SK-N-SH (cell line): ENCODE results near the gene GLOD4.

Experiments
- CTCF ChIP-seq: fragments of 200-600 bp; sonication (generic); IDR thresholded peaks from 2 replicates; pipeline ENCODE4 v1.6.1; 2017; ENCODE audit warnings: antibody characterized with exemption, mild to moderate bottlenecking, moderate library complexity
- EP300 ChIP-seq, 2 experiments: IDR thresholded peaks; 2 replicates each; pipeline versions ENCODE4 v1.4.0 to v1.6.1; 2012; ENCODE audit warnings: borderline replicate concordance in 1 of 2, low read depth in 1 of 2, low read length in 1 of 2
- EZH2phosphoT487 ChIP-seq: fragments of 200-600 bp; sonication (generic); IDR thresholded peaks from 2 replicates; pipeline ENCODE4 v1.6.1; 2017; ENCODE audit warnings: low read depth, mixed run types, mild to moderate bottlenecking, antibody characterized with exemption, moderate library complexity, borderline replicate concordance
- FOSL2 ChIP-seq: IDR thresholded peaks from 2 replicates; pipeline ENCODE4 v1.4.0; 2012; ENCODE audit warnings: low read depth, mild to moderate bottlenecking, moderate library complexity, borderline replicate concordance
- POLR2AphosphoS5 ChIP-seq: IDR thresholded peaks from 2 replicates; pipeline ENCODE4 v1.6.1; 2012; ENCODE audit warnings: low read depth, low read length
- RAD21 ChIP-seq: IDR thresholded peaks from 2 replicates; pipeline ENCODE4 v1.6.1; 2012; ENCODE audit warnings: mild to moderate bottlenecking, low read length
- TEAD4 ChIP-seq: IDR thresholded peaks from 2 replicates; pipeline ENCODE4 v1.4.0; 2012; ENCODE audit warnings: mild to moderate bottlenecking, borderline replicate concordance; ENCODE audit not compliant: insufficient read depth

GRCh38 chr17:804541-805435 is 22.7 kb upstream of the GLOD4 start:
- TF ChIP-seq CTCF (no peak), EP300 (IDR thresholded peaks at IDR 0.05; ENCODE audit: borderline replicate concordance in 1 of 2, low read depth in 1 of 2, low read length in 1 of 2) (no peak), FOSL2 (no peak), TEAD4 (no peak), POLR2AphosphoS5 (no peak), RAD21 (no peak), EZH2phosphoT487 (no peak)
